ENCODE results near the gene GNB1. TPM values are rescaled to one million over a fixed set of nuclear protein-coding genes. Genes with fewer than 3 reads are reported as not detected.

The GNB1 gene
- polyA plus RNA-seq, 3 donors = 41.9 to 357 (median 111) TPM

DNA sequence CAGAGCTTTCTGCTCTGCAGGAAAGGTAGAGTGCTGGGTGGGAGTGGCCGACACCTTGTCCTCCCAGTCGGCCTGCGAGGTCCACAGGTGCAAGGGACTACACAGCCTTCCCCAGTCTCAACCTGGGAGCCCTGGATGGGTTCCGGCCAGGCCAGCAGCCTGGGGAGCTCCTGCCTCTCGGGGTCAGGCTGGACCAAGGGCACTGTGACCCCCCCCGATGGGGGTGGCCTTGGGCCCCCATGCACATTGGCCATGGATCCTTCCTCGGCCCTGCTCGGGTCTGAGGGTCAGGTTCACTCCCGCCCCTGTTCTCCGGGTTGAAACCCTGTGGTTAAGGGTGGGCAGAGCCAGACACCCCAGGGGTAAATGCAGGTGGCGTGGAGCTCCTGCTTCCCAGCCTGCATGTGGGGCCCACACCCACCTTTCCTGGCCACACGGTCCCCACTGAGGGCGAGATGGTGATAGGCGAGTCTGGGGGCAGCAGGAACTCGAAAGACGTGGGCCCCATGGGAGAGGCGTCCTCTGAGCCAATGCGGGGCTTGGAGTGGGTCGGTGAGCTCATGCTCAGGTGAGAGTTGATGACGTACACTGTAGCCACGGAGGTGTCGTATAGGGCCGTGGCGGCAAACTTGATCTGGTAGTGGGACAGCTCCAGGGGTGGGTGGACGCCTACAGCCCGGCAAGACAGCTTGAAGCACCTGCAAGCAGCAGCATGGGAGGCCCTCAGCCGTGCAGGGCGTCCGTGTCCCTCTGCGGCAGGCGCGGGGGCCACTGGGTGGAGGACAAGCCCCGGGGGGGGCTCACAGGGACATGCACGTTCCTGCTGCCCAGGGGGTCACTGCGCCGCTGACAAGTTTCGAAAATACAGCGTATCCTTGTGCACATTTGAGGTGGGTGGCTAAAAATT is 39.0 kb upstream of the GNB1 start:
- 95% methylated on average over 33 of the region's 38 CpGs for WGBS (ENCODE audit: insufficient coverage)
- no peaks in the 10 kb centered on the region for H3K9me3 ChIP-seq (replicated peaks in 1 of 2; ENCODE audit: control insufficient read depth in 1 of 2, insufficient read depth in 1 of 2, low read length in 2 of 2)
- TF ChIP-seq, protein P1, sequence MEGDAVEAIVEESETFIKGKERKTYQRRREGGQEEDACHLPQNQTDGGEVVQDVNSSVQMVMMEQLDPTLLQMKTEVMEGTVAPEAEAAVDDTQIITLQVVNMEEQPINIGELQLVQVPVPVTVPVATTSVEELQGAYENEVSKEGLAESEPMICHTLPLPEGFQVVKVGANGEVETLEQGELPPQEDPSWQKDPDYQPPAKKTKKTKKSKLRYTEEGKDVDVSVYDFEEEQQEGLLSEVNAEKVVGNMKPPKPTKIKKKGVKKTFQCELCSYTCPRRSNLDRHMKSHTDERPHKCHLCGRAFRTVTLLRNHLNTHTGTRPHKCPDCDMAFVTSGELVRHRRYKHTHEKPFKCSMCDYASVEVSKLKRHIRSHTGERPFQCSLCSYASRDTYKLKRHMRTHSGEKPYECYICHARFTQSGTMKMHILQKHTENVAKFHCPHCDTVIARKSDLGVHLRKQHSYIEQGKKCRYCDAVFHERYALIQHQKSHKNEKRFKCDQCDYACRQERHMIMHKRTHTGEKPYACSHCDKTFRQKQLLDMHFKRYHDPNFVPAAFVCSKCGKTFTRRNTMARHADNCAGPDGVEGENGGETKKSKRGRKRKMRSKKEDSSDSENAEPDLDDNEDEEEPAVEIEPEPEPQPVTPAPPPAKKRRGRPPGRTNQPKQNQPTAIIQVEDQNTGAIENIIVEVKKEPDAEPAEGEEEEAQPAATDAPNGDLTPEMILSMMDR (IDR thresholded peaks at IDR 0.05) = no peak

DNA sequence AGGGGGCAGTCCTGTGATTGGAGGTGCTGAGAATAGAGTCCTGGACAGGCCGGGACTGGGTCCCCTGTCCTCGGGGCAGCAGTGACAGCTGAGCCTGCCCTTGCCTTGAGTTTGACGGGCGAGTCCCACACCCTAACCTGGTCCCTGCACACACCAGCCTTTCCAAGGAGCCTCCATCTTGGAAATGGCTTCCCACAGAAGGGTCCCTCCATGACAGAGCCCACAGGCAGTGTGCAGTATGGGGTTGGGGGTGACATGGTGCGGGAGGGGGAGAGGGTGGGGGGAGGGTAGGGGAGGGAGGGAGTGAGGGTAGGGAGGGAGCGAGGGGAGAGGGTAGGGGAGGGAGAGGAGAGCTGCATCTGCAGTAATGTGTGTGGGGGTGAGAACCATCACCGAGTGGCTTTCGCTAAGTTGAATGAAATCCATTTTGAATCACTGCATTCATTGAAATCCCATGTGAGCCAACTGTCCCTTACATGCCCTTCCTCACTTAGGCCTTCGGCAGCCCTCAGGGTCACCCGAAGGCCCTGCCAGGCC is 38.3 kb upstream of the GNB1 start:
- H3K4me3 Mint-ChIP-seq = no peak overlapping the region
- peaks cover 3 to 11% (median 5%) of the 10 kb centered on the region in 3 donors for H3K27me3 Mint-ChIP-seq (ENCODE audit: low read depth in 3 of 3)
- H2AFZ ChIP-seq (ENCODE audit: insufficient read depth, low read depth, low read length, poor library complexity, severe bottlenecking) = no peak overlapping the region
- intact Hi-C loops (cut with micrococcal nuclease) = no loop called here
- H3K9ac ChIP-seq (ENCODE audit: insufficient read depth, low read length, poor library complexity, severe bottlenecking) = no peak overlapping the region
- H4K20me1 ChIP-seq (ENCODE audit: insufficient read depth, low read length) = no peaks in the 10 kb centered on the region
- TF ChIP-seq, protein P1 (IDR thresholded peaks at IDR 0.05) = no peak
- H3K9me3 Mint-ChIP-seq = peaks cover 2 to 9% (median 4%) of the 10 kb centered on the region in 7 donors
- no peaks in the 10 kb centered on the region for H3K36me3 Mint-ChIP-seq
- H3K4me1 Mint-ChIP-seq = no peaks in the 10 kb centered on the region
- no peak overlapping the region for H3K4me2 ChIP-seq (replicated peaks; ENCODE audit: extremely low read depth, low read length, poor library complexity, severe bottlenecking)
- H3K4me3 ChIP-seq (replicated peaks in 1 of 3; ENCODE audit: low read depth in 2 of 3, low read length in 3 of 3) = no peak overlapping the region
- no peaks in the 10 kb centered on the region for H3K27me3 ChIP-seq (ENCODE audit: control insufficient read depth in 2 of 2, insufficient read depth in 2 of 2, low read length in 2 of 2)
- no peaks in the 10 kb centered on the region for H3K9me3 ChIP-seq (replicated peaks in 1 of 2; ENCODE audit: control insufficient read depth in 1 of 2, insufficient read depth in 1 of 2, low read length in 2 of 2)
- H3K27ac Mint-ChIP-seq = no peak overlapping the region
- DNase-seq = no peak
- no peaks in the 10 kb centered on the region for H3K4me1 ChIP-seq (ENCODE audit: control insufficient read depth in 1 of 2, insufficient read depth in 2 of 2, low read length in 2 of 2)
- no peaks in the 10 kb centered on the region for H3K36me3 ChIP-seq (replicated peaks in 1 of 2; ENCODE audit: control insufficient read depth in 1 of 2, insufficient read depth in 2 of 2, low read length in 2 of 2)
- no peak overlapping the region for H3K27ac ChIP-seq (ENCODE audit: low read depth in 1 of 2, low read length in 2 of 2)
- 100% methylated on average over 2 of the region's 10 CpGs for WGBS (ENCODE audit: insufficient coverage)
- no peaks in the 10 kb centered on the region for H3K79me2 ChIP-seq (ENCODE audit: insufficient read depth, low read length)

More for the DNA sequence above, 39.0 kb upstream of the GNB1 start:
- Histone ChIP-seq H3K27ac (ENCODE audit: low read depth in 1 of 2, low read length in 2 of 2) (no peak overlapping the region), H3K4me1 (ENCODE audit: control insufficient read depth in 1 of 2, insufficient read depth in 2 of 2, low read length in 2 of 2) (no peaks in the 10 kb centered on the region), H3K4me2 (replicated peaks; ENCODE audit: extremely low read depth, low read length, poor library complexity, severe bottlenecking) (no peak overlapping the region), H3K27me3 (ENCODE audit: control insufficient read depth in 2 of 2, insufficient read depth in 2 of 2, low read length in 2 of 2) (no peaks in the 10 kb centered on the region), H3K36me3 (replicated peaks in 1 of 2; ENCODE audit: control insufficient read depth in 1 of 2, insufficient read depth in 2 of 2, low read length in 2 of 2) (no peaks in the 10 kb centered on the region), H3K9ac (ENCODE audit: insufficient read depth, low read length, poor library complexity, severe bottlenecking) (no peak overlapping the region), H2AFZ (ENCODE audit: insufficient read depth, low read depth, low read length, poor library complexity, severe bottlenecking) (no peak overlapping the region), H3K79me2 (ENCODE audit: insufficient read depth, low read length) (no peaks in the 10 kb centered on the region), H4K20me1 (ENCODE audit: insufficient read depth, low read length) (no peaks in the 10 kb centered on the region), H3K4me3 (replicated peaks in 1 of 3; ENCODE audit: low read depth in 2 of 3, low read length in 3 of 3) (no peak overlapping the region)
- peaks cover 3 to 8% (median 5%) of the 10 kb centered on the region in 3 donors for H3K27me3 Mint-ChIP-seq (ENCODE audit: low read depth in 3 of 3)
- H3K27ac Mint-ChIP-seq = no peak overlapping the region
- intact Hi-C loops (cut with micrococcal nuclease) = no loop called here
- no peak overlapping the region for H3K4me3 Mint-ChIP-seq
- H3K36me3 Mint-ChIP-seq = no peaks in the 10 kb centered on the region
- H3K9me3 Mint-ChIP-seq = peaks cover 2 to 13% (median 4%) of the 10 kb centered on the region in 7 donors
- no peaks in the 10 kb centered on the region for H3K4me1 Mint-ChIP-seq
- no peak for DNase-seq
